Transverse colon (tissue), 4 donors: ENCODE data around the gene S100A11. TPM values are rescaled to one million over a fixed set of nuclear protein-coding genes. Genes with fewer than 3 reads are reported as not detected.

Experiments used
- DNase-seq: peaks from one replicate; pipeline ENCODE4 v3.0.0-alpha.2; 2019
- H3K27ac ChIP-seq, 4 donors: fragments of 200-600 bp; sonication (generic); 2 replicates each; pipeline ENCODE4 v1.5.1; 2016 to 2018; ENCODE audit warnings: inconsistent platforms in 4 of 4
- H3K27me3 ChIP-seq: fragments of 200-600 bp; sonication (generic); 2 replicates; pipeline ENCODE4 v1.5.1; 2017; ENCODE audit warnings: inconsistent platforms
- H3K36me3 ChIP-seq, 4 donors: fragments of 200-600 bp; sonication (generic); 2 replicates each; pipeline ENCODE4 v1.5.1; 2017 to 2019; ENCODE audit warnings: inconsistent platforms in 4 of 4
- H3K4me1 ChIP-seq, 4 donors: fragments of 200-600 bp; sonication (generic); 2 replicates each; pipeline ENCODE4 v1.5.1; 2017 to 2020; ENCODE audit warnings: inconsistent platforms in 4 of 4
- H3K4me3 ChIP-seq, 4 donors: fragments of 200-600 bp; sonication (generic); 1 replicate in 1 of 4; 2 replicates in 3 of 4; pipeline versions ENCODE4 v1.5.1 to v1.6.1; 2017 to 2019; ENCODE audit warnings: inconsistent platforms in 4 of 4
- H3K9me3 ChIP-seq, 2 donors: fragments of 200-600 bp; sonication (generic); 2 replicates each; pipeline ENCODE4 v1.5.1; 2017 to 2019; ENCODE audit warnings: inconsistent platforms in 2 of 2
- CTCF ChIP-seq, 5 experiments: fragments of 200-600 bp in 3 of 5; fragments of 450-650 bp in 2 of 5; sonication (generic) in 3 of 5; IDR thresholded peaks; 1 replicate in 2 of 5; 2 replicates in 3 of 5; pipeline ENCODE4 v1.5.1; 2016 to 2017; ENCODE audit warnings: antibody characterized with exemption in 5 of 5, inconsistent platforms in 3 of 5, mild to moderate bottlenecking in 2 of 5, moderate library complexity in 1 of 5
- EP300 ChIP-seq: sonication (generic); formaldehyde crosslinking; IDR thresholded peaks from one replicate; pipeline ENCODE4 v1.6.1; 2017; ENCODE audit warnings: antibody characterized with exemption, low read depth
- POLR2A ChIP-seq: fragments of 450-650 bp; IDR thresholded peaks from one replicate; pipeline ENCODE4 v1.6.1; 2016; ENCODE audit warnings: antibody characterized with exemption, mild to moderate bottlenecking, moderate library complexity
- POLR2AphosphoS5 ChIP-seq, 3 donors: sonication (generic); formaldehyde crosslinking; IDR thresholded peaks; one replicate each; pipeline ENCODE4 v1.6.1; 2016; ENCODE audit warnings: antibody characterized with exemption in 3 of 3
- WGBS, 2 donors: methylation state at CpG; one replicate each; pipeline ENCODE4 v1.1.5; 2018; ENCODE audit warnings: low coverage in 1 of 2; 5-methylcytosine and 5-hydroxymethylcytosine counted together
- in situ Hi-C, 4 donors: fragments of 200-750 bp; cut with MboI; loops; one replicate each; pipeline versions ENCODE4 v1.15.0 to v1.15.1; 2017; ENCODE audit warnings: low sequenced_read_pairs in 3 of 4, low pct_ligation_motif_present in 1 of 4, low pct_unique_long_range_greater_than_20kb in 1 of 4
- intact Hi-C: fragments of 100-400 bp; cut with DNase I; formaldehyde crosslinking; loops from one replicate; pipeline ENCODE4 v1.15.1; 2023; ENCODE audit warnings: low total_unique reads
- total RNA-seq, 4 donors: library from RNA; depleted of rRNA; stranded (reverse); fragments of >200 nt; gene quantifications; one replicate each; pipeline ENCODE4 v1.1.0, GENCODE V29; 2016

Gene S100A11
- total RNA-seq, 4 donors from 2014 or later, result 35.6 to 108 (median 54.8) TPM

- H3K27me3 ChIP-seq, result no peaks in the 10 kb centered on the region
- no peak for DNase-seq
- H3K4me3 ChIP-seq, result no peak overlapping the region
- no peaks in the 10 kb centered on the region for H3K36me3 ChIP-seq
- peak overlapping the region; percentile 93 to 97 (median 94) for H3K27ac ChIP-seq
- peaks cover 22 to 49% (median 38%) of the 10 kb centered on the region in 4 donors for H3K4me1 ChIP-seq
- intact Hi-C loops (loop anchor here (2.0 kb wide), 1 partner anchor 62 kb away; no protein-coding TSS in a partner anchor), in situ Hi-C loops (loop anchor here in 2 of 4 donors (5.0 kb wide), 1 partner anchor 63 kb away; no protein-coding TSS in a partner anchor)
- H3K9me3 ChIP-seq, result no peaks in the 10 kb centered on the region
- TF ChIP-seq POLR2AphosphoS5 (IDR thresholded peaks at IDR 0.05), result no peak
- WGBS, 2 donors, result 40 to 68% methylated on average over 1 to 6 of the region's 6 CpGs
These were observed 41.8 kb downstream of the S100A11 start for GRCh38 chr1:151994956-151995355.

GRCh38 chr1:151993734-151994496 lies 42.9 kb downstream of the S100A11 start, which contains the start of gene S100A10:
Gene S100A10 (minus strand): TSS chr1:151993859. CDS start chr1:151986230, 7,629 bp downstream.
- in situ Hi-C loops, result no loop called here
- H3K4me1 ChIP-seq, result peaks cover 32 to 60% (median 48%) of the 10 kb centered on the region in 4 donors

GRCh38 chr1:151993084-151993733 lies 43.6 kb downstream of the S100A11 start:
- Histone ChIP-seq H3K36me3 (no peaks in the 10 kb centered on the region), H3K9me3 (no peaks in the 10 kb centered on the region), H3K27ac (peak overlapping the region; percentile 93 to 97 (median 94)), H3K27me3 (no peaks in the 10 kb centered on the region), H3K4me1 (peaks cover 39 to 67% (median 55%) of the 10 kb centered on the region in 4 donors), H3K4me3 (peak overlapping the region; percentile 63 to 84 (median 68))
- intact Hi-C loops (no loop called here), in situ Hi-C loops (no loop called here)
- peak; percentile 55 for DNase-seq
- WGBS, 2 donors, result 1 to 8% methylated on average over 1 to 31 of the region's 50 CpGs
- TF ChIP-seq EP300, result no peak
- TF ChIP-seq POLR2A, result no peak
- TF ChIP-seq CTCF (IDR thresholded peaks at IDR 0.05), result no peak
- no peak for TF ChIP-seq POLR2AphosphoS5 (IDR thresholded peaks at IDR 0.05)

More at GRCh38 chr1:151993734-151994496, 42.9 kb downstream of the S100A11 start, which contains the start of gene S100A10:
- H3K27me3 ChIP-seq, result no peaks in the 10 kb centered on the region
- 1% methylated on average over 40 of the region's 69 CpGs; no CpG with 5 or more reads in 1 of the 2 donors for WGBS, 2 donors
- intact Hi-C loops, result loop anchor here (2.0 kb wide), 1 partner anchor 61 kb away; no protein-coding TSS in a partner anchor
- H3K36me3 ChIP-seq, result no peaks in the 10 kb centered on the region
- H3K4me3 ChIP-seq, result peak within 1 kb of the TSS; percentile 63 to 84 (median 68)
- H3K27ac ChIP-seq, result peak within 1 kb of the TSS; percentile 93 to 97 (median 94)
- no peaks in the 10 kb centered on the region for H3K9me3 ChIP-seq
- TF ChIP-seq EP300 (no peak), CTCF (IDR thresholded peaks at IDR 0.05) (peak in 2 of 5 experiments; percentile 14 to 31), POLR2A (peak; percentile 90), POLR2AphosphoS5 (IDR thresholded peaks at IDR 0.05) (peak; percentile 80 to 98 (median 96))
- DNase-seq, result peak; percentile 91

- peak; percentile 88 for TF ChIP-seq POLR2A
- TF ChIP-seq EP300, result peak; percentile 33
- peak; percentile 71 to 95 (median 86) for TF ChIP-seq POLR2AphosphoS5 (IDR thresholded peaks at IDR 0.05)
- no peak for TF ChIP-seq CTCF (IDR thresholded peaks at IDR 0.05)
- Histone ChIP-seq H3K36me3 (no peaks in the 10 kb centered on the region), H3K27me3 (no peaks in the 10 kb centered on the region), H3K9me3 (no peaks in the 10 kb centered on the region), H3K4me3 (peak overlapping the region; percentile 63 to 84 (median 68)), H3K4me1 (peaks cover 41 to 74% (median 61%) of the 10 kb centered on the region in 4 donors), H3K27ac (peak overlapping the region; percentile 93 to 97 (median 94))
- WGBS, 2 donors, result 14 to 18% methylated on average over 1 to 21 of the region's 21 CpGs
- intact Hi-C loops, result no loop called here
- peak; percentile 89 for DNase-seq
- in situ Hi-C loops, result no loop called here
These were observed 44.3 kb downstream of the S100A11 start for GRCh38 chr1:151992303-151993083.
